Tibial nerve (tissue), 4 donors: ENCODE measurements around the gene ROBO1. TPM values are rescaled to one million over a fixed set of nuclear protein-coding genes. Genes with fewer than 3 reads are reported as not detected.

ENCODE experiments used
- DNase-seq, 2 donors: peaks; one replicate each; pipeline ENCODE4 v3.0.0-alpha.2; 2019; ENCODE audit warnings: low spot score in 2 of 2
- H3K27ac ChIP-seq, 4 donors: fragments of 200-600 bp; sonication (generic) in 3 of 4; one replicate each; pipeline ENCODE4 v1.5.1; 2017 to 2019; ENCODE audit warnings: mild to moderate bottlenecking in 1 of 4
- H3K27me3 ChIP-seq, 2 donors: fragments of 200-600 bp; sonication (generic) in 1 of 2; one replicate each; pipeline versions ENCODE4 v1.5.1 to v1.6.0; 2017 to 2019
- H3K36me3 ChIP-seq, 3 donors: fragments of 200-600 bp; sonication (generic); one replicate each; pipeline ENCODE4 v1.5.1; 2018 to 2019
- H3K4me1 ChIP-seq, 4 donors: fragments of 200-600 bp; sonication (generic) in 3 of 4; one replicate each; pipeline ENCODE4 v1.5.1; 2017 to 2019
- H3K4me3 ChIP-seq, 4 donors: fragments of 200-600 bp; sonication (generic) in 3 of 4; one replicate each; pipeline ENCODE4 v1.5.1; 2017 to 2019; ENCODE audit warnings: mild to moderate bottlenecking in 1 of 4, moderate library complexity in 1 of 4
- H3K9me3 ChIP-seq, 4 donors: fragments of 200-600 bp; sonication (generic) in 3 of 4; one replicate each; pipeline ENCODE4 v1.5.1; 2017 to 2019
- CTCF ChIP-seq, 5 experiments: fragments of 200-600 bp in 3 of 5; fragments of 450-650 bp in 2 of 5; sonication (generic) in 3 of 5; IDR thresholded peaks; one replicate each; pipeline ENCODE4 v1.5.1; 2016 to 2019; ENCODE audit warnings: antibody characterized with exemption in 5 of 5, mild to moderate bottlenecking in 3 of 5, moderate library complexity in 2 of 5
- EP300 ChIP-seq, 2 donors: sonication (generic); formaldehyde crosslinking; IDR thresholded peaks; one replicate each; pipeline ENCODE4 v1.6.1; 2017; ENCODE audit warnings: antibody characterized with exemption in 2 of 2, mild to moderate bottlenecking in 1 of 2
- POLR2A ChIP-seq, 2 donors: fragments of 450-650 bp; IDR thresholded peaks; one replicate each; pipeline ENCODE4 v1.6.1; 2017; ENCODE audit warnings: antibody characterized with exemption in 2 of 2, mild to moderate bottlenecking in 2 of 2, moderate library complexity in 2 of 2
- WGBS, 2 donors: methylation state at CpG; one replicate each; pipeline ENCODE4 v1.1.5; 2018; 5-methylcytosine and 5-hydroxymethylcytosine counted together
- total RNA-seq, 4 donors: library from RNA; depleted of rRNA; stranded (reverse); fragments of >200 nt; gene quantifications; one replicate each; pipeline ENCODE4 v1.1.0, GENCODE V29; 2016

Gene ROBO1
- total RNA-seq, 4 donors from 2014 or later, result 12.6 to 27.8 (median 23.1) TPM

GRCh38 chr3:79081335-79081734 lies 686.5 kb downstream of the ROBO1 start:
- H3K4me3 ChIP-seq, result no peak overlapping the region
- no peak overlapping the region for H3K27ac ChIP-seq
- DNase-seq, result no peak
- WGBS, 2 donors, result 32 to 44% methylated on average over 5 of the region's 5 CpGs
- no peaks in the 10 kb centered on the region for H3K9me3 ChIP-seq
- H3K36me3 ChIP-seq, result no peaks in the 10 kb centered on the region
- no peaks in the 10 kb centered on the region for H3K4me1 ChIP-seq
- H3K27me3 ChIP-seq, result no peaks in the 10 kb centered on the region
- TF ChIP-seq POLR2A (IDR thresholded peaks at IDR 0.05), result no peak

- 87 to 96% methylated on average over 1 of the region's 1 CpG for WGBS, 2 donors
- no peak overlapping the region for H3K4me3 ChIP-seq
- no peaks in the 10 kb centered on the region for H3K4me1 ChIP-seq
- TF ChIP-seq CTCF (IDR thresholded peaks at IDR 0.05) (no peak), EP300 (IDR thresholded peaks at IDR 0.05) (no peak), POLR2A (IDR thresholded peaks at IDR 0.05) (no peak)
- no peaks in the 10 kb centered on the region for H3K27me3 ChIP-seq
- H3K9me3 ChIP-seq, result no peaks in the 10 kb centered on the region
- no peak overlapping the region for H3K27ac ChIP-seq
- no peaks in the 10 kb centered on the region for H3K36me3 ChIP-seq
- no peak for DNase-seq
Observed at GRCh38 chr3:79074558-79074957, 693.2 kb downstream of the ROBO1 start.

GRCh38 chr3:79067734-79068133 lies 700.1 kb downstream of the ROBO1 start:
- H3K9me3 ChIP-seq, result no peaks in the 10 kb centered on the region
- no peaks in the 10 kb centered on the region for H3K27me3 ChIP-seq
- DNase-seq, result no peak
- no peak overlapping the region for H3K27ac ChIP-seq
- no peak for TF ChIP-seq CTCF (IDR thresholded peaks at IDR 0.05)
- no peak for TF ChIP-seq POLR2A (IDR thresholded peaks at IDR 0.05)
- TF ChIP-seq EP300 (IDR thresholded peaks at IDR 0.05), result no peak
- H3K4me3 ChIP-seq, result no peak overlapping the region
- no peaks in the 10 kb centered on the region for H3K4me1 ChIP-seq
- WGBS, 2 donors, result 70 to 86% methylated on average over 1 of the region's 1 CpG
- H3K36me3 ChIP-seq, result no peaks in the 10 kb centered on the region

GRCh38 chr3:79066481-79066880 lies 701.3 kb downstream of the ROBO1 start:
- Histone ChIP-seq H3K4me3 (no peak overlapping the region), H3K36me3 (no peaks in the 10 kb centered on the region), H3K27ac (no peak overlapping the region), H3K27me3 (no peaks in the 10 kb centered on the region), H3K4me1 (no peaks in the 10 kb centered on the region), H3K9me3 (no peaks in the 10 kb centered on the region)
- 84% methylated on average over 4 of the region's 4 CpGs for WGBS, 2 donors
- no peak for DNase-seq
- TF ChIP-seq POLR2A (IDR thresholded peaks at IDR 0.05), result no peak
- no peak for TF ChIP-seq CTCF (IDR thresholded peaks at IDR 0.05)
- no peak for TF ChIP-seq EP300 (IDR thresholded peaks at IDR 0.05)

- DNase-seq, result no peak
- no peaks in the 10 kb centered on the region for H3K9me3 ChIP-seq
- no peaks in the 10 kb centered on the region for H3K36me3 ChIP-seq
- no peaks in the 10 kb centered on the region for H3K4me1 ChIP-seq
- H3K27me3 ChIP-seq, result no peaks in the 10 kb centered on the region
- no peak overlapping the region for H3K27ac ChIP-seq
- no peak for TF ChIP-seq EP300 (IDR thresholded peaks at IDR 0.05)
- no peak for TF ChIP-seq CTCF (IDR thresholded peaks at IDR 0.05)
- no peak for TF ChIP-seq POLR2A (IDR thresholded peaks at IDR 0.05)
- WGBS, 2 donors, result 67 to 70% methylated on average over 2 of the region's 2 CpGs
- H3K4me3 ChIP-seq, result no peak overlapping the region
Observed at GRCh38 chr3:79063624-79064023, 704.2 kb downstream of the ROBO1 start.

- Histone ChIP-seq H3K27me3 (no peaks in the 10 kb centered on the region), H3K36me3 (no peaks in the 10 kb centered on the region), H3K4me3 (no peak overlapping the region), H3K27ac (no peak overlapping the region), H3K4me1 (no peaks in the 10 kb centered on the region), H3K9me3 (peaks cover 0 to 19% (median 1%) of the 10 kb centered on the region in 4 donors)
- no peak for TF ChIP-seq EP300 (IDR thresholded peaks at IDR 0.05)
- TF ChIP-seq POLR2A (IDR thresholded peaks at IDR 0.05), result no peak
- no peak for TF ChIP-seq CTCF (IDR thresholded peaks at IDR 0.05)
- WGBS, 2 donors, result 83 to 87% methylated on average over 3 of the region's 3 CpGs
- no peak for DNase-seq
Observed at GRCh38 chr3:79057756-79058155, 710.0 kb downstream of the ROBO1 start.
